Measurements from ENCODE around the gene RFX2. TPM values are rescaled to one million over a fixed set of nuclear protein-coding genes. Genes with fewer than 3 reads are reported as not detected.
A peak's percentile ranks its signal among the peaks of the same experiment; 100 is the strongest.

The RFX2 gene
- total and polyA plus RNA-seq, 9 of the 15 experiments (the other 6 are each of a cell fraction or from before 2014, with no cell fraction given): 3.6 to 18.7 (median 8.7) TPM

DNA sequence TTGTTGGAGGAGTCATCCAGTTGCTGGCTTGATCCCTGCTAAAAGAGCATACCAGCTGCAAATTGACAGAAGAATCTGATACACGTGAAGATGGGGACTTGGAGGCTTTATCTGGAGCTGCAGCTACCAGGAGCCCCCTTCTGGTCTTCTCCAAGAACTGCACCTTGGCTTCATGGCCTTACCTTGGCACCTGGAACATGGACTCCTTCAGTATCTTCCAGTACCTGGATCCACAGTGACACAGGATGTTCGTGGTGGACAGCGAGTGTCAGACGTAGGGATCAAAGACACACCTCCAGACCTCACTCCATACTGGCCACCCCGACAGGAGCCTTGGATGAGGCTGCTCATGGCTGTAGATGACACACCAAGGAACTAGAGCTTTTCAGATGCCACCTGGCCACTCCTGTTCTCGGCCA lies 15.3 kb upstream of the RFX2 start (continued):
- TF ChIP-seq ZNF175 (CRISPR knock-in tag; IDR thresholded peaks at IDR 0.05; ENCODE audit: low read depth) (no peak), RBM17 (IDR thresholded peaks at IDR 0.05; ENCODE audit: borderline replicate concordance, low read depth, low read length) (no peak), CBFB (CRISPR knock-in tag; IDR thresholded peaks at IDR 0.05) (no peak), GATA2 (CRISPR knock-in tag; IDR thresholded peaks at IDR 0.05) (peak; percentile 61), NUFIP1 (IDR thresholded peaks at IDR 0.05; ENCODE audit: partially characterized antibody) (no peak), TRIM24 (IDR thresholded peaks at IDR 0.05) (no peak), BCL6 (CRISPR knock-in tag; IDR thresholded peaks at IDR 0.05) (no peak), ZNF232 (CRISPR knock-in tag; IDR thresholded peaks at IDR 0.05) (no peak), TCF7 (IDR thresholded peaks at IDR 0.05; ENCODE audit: borderline replicate concordance) (no peak), BDP1 (IDR thresholded peaks at IDR 0.05; ENCODE audit: insufficient read depth, insufficient read length) (no peak), NFYB (IDR thresholded peaks at IDR 0.05; ENCODE audit: extremely low read depth, insufficient read length) (no peak), ZNF77 (CRISPR knock-in tag; IDR thresholded peaks at IDR 0.05) (no peak), SIX5 (IDR thresholded peaks at IDR 0.05; ENCODE audit: borderline replicate concordance in 1 of 2, insufficient read depth in 1 of 2, low read depth in 1 of 2, low read length in 2 of 2) (no peak), SLC30A9 (CRISPR knock-in tag; IDR thresholded peaks at IDR 0.05) (no peak), NELFE (IDR thresholded peaks at IDR 0.05; ENCODE audit: insufficient read depth, insufficient read length) (no peak), POLR3A (IDR thresholded peaks at IDR 0.05; ENCODE audit: borderline replicate concordance, extremely low read depth, insufficient read depth, insufficient read length) (no peak), DNMT1 (IDR thresholded peaks at IDR 0.05) (no peak), HNRNPH1 (optimal IDR thresholded peaks at IDR 0.05; ENCODE audit: low read depth, low read length) (no peak), OTX1 (CRISPR knock-in tag; IDR thresholded peaks at IDR 0.05) (no peak), ZNF24 (IDR thresholded peaks at IDR 0.05) (no peak)
- TF ChIP-seq, protein P1, sequence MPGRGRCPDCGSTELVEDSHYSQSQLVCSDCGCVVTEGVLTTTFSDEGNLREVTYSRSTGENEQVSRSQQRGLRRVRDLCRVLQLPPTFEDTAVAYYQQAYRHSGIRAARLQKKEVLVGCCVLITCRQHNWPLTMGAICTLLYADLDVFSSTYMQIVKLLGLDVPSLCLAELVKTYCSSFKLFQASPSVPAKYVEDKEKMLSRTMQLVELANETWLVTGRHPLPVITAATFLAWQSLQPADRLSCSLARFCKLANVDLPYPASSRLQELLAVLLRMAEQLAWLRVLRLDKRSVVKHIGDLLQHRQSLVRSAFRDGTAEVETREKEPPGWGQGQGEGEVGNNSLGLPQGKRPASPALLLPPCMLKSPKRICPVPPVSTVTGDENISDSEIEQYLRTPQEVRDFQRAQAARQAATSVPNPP (IDR thresholded peaks at IDR 0.05; ENCODE audit: borderline replicate concordance, insufficient read depth, insufficient read length): no peak
- TF ChIP-seq, protein P2, sequence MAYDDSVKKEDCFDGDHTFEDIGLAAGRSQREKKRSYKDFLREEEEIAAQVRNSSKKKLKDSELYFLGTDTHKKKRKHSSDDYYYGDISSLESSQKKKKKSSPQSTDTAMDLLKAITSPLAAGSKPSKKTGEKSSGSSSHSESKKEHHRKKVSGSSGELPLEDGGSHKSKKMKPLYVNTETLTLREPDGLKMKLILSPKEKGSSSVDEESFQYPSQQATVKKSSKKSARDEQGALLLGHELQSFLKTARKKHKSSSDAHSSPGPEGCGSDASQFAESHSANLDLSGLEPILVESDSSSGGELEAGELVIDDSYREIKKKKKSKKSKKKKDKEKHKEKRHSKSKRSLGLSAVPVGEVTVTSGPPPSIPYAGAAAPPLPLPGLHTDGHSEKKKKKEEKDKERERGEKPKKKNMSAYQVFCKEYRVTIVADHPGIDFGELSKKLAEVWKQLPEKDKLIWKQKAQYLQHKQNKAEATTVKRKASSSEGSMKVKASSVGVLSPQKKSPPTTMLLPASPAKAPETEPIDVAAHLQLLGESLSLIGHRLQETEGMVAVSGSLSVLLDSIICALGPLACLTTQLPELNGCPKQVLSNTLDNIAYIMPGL (CRISPR knock-in tag; IDR thresholded peaks at IDR 0.05): no peak
- TF ChIP-seq, protein P3, sequence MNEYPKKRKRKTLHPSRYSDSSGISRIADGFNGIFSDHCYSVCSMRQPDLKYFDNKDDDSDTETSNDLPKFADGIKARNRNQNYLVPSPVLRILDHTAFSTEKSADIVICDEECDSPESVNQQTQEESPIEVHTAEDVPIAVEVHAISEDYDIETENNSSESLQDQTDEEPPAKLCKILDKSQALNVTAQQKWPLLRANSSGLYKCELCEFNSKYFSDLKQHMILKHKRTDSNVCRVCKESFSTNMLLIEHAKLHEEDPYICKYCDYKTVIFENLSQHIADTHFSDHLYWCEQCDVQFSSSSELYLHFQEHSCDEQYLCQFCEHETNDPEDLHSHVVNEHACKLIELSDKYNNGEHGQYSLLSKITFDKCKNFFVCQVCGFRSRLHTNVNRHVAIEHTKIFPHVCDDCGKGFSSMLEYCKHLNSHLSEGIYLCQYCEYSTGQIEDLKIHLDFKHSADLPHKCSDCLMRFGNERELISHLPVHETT (CRISPR knock-in tag; conservative IDR thresholded peaks at IDR 0.05 in 1 of 2, IDR thresholded peaks at IDR 0.05 in 1 of 2): no peak
- TF ChIP-seq, protein P4, sequence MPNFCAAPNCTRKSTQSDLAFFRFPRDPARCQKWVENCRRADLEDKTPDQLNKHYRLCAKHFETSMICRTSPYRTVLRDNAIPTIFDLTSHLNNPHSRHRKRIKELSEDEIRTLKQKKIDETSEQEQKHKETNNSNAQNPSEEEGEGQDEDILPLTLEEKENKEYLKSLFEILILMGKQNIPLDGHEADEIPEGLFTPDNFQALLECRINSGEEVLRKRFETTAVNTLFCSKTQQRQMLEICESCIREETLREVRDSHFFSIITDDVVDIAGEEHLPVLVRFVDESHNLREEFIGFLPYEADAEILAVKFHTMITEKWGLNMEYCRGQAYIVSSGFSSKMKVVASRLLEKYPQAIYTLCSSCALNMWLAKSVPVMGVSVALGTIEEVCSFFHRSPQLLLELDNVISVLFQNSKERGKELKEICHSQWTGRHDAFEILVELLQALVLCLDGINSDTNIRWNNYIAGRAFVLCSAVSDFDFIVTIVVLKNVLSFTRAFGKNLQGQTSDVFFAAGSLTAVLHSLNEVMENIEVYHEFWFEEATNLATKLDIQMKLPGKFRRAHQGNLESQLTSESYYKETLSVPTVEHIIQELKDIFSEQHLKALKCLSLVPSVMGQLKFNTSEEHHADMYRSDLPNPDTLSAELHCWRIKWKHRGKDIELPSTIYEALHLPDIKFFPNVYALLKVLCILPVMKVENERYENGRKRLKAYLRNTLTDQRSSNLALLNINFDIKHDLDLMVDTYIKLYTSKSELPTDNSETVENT (CRISPR knock-in tag; IDR thresholded peaks at IDR 0.05): no peak
